ENCODE measurements around the gene INTS1. TPM values are rescaled to one million over a fixed set of nuclear protein-coding genes. Genes with fewer than 3 reads are reported as not detected.

Gene INTS1
- total RNA-seq, 4 donors from 2014 or later, result 29.8 to 65.5 (median 41.4) TPM

- TF ChIP-seq POLR2AphosphoS5 (IDR thresholded peaks at IDR 0.05), result peak; percentile 59
- no peak for TF ChIP-seq CTCF (IDR thresholded peaks at IDR 0.05)
- TF ChIP-seq POLR2A (IDR thresholded peaks at IDR 0.05), result no peak
- TF ChIP-seq EP300 (IDR thresholded peaks at IDR 0.05), result no peak
- Histone ChIP-seq H3K27me3 (peaks cover 8% of the 10 kb centered on the region), H3K4me1 (peaks cover 0 to 81% (median 37%) of the 10 kb centered on the region in 3 donors), H3K4me3 (peak overlapping the region in 1 of 2 donors; percentile 87), H3K9me3 (no peaks in the 10 kb centered on the region), H3K36me3 (peaks cover 0 to 12% of the 10 kb centered on the region in 2 donors), H3K27ac (peak overlapping the region; percentile 80 to 100 (median 98))
- WGBS, 2 donors (ENCODE audit: low coverage in 1 of 2), result 75 to 100% methylated on average over 2 to 10 of the region's 24 CpGs
- no peak for ATAC-seq
These were observed 29.5 kb upstream of the INTS1 start for GRCh38 chr7:1533547-1534329.

- TF ChIP-seq POLR2A (IDR thresholded peaks at IDR 0.05) (no peak), POLR2AphosphoS5 (IDR thresholded peaks at IDR 0.05) (no peak), EP300 (IDR thresholded peaks at IDR 0.05) (no peak), CTCF (IDR thresholded peaks at IDR 0.05) (no peak)
- Histone ChIP-seq H3K27me3 (peaks cover 9% of the 10 kb centered on the region), H3K36me3 (peaks cover 0 to 9% of the 10 kb centered on the region in 2 donors), H3K4me1 (peaks cover 0 to 75% (median 31%) of the 10 kb centered on the region in 3 donors), H3K4me3 (peak overlapping the region; percentile 48 to 87), H3K27ac (peak overlapping the region; percentile 80 to 100 (median 98)), H3K9me3 (no peaks in the 10 kb centered on the region)
- 40 to 64% methylated on average over 1 to 3 of the region's 9 CpGs for WGBS, 2 donors (ENCODE audit: low coverage in 1 of 2)
- ATAC-seq, result no peak
These were observed 29.0 kb upstream of the INTS1 start for GRCh38 chr7:1533255-1533546.

GRCh38 chr7:1532456-1533254 lies 28.5 kb upstream of the INTS1 start:
- no peaks in the 10 kb centered on the region for H3K9me3 ChIP-seq
- H3K36me3 ChIP-seq, result peaks cover 0 to 9% of the 10 kb centered on the region in 2 donors
- H3K4me3 ChIP-seq, result peak overlapping the region; percentile 48 to 87
- TF ChIP-seq EP300 (IDR thresholded peaks at IDR 0.05), result no peak
- no peak for TF ChIP-seq CTCF (IDR thresholded peaks at IDR 0.05)
- peak; percentile 91 for TF ChIP-seq POLR2AphosphoS5 (IDR thresholded peaks at IDR 0.05)
- peak; percentile 52 to 56 for TF ChIP-seq POLR2A (IDR thresholded peaks at IDR 0.05)
- H3K4me1 ChIP-seq, result peaks cover 0 to 70% (median 31%) of the 10 kb centered on the region in 3 donors
- 1 to 8% methylated on average over 13 to 14 of the region's 36 CpGs for whole genome bisulfite sequencing, 2 donors (ENCODE audit: low coverage in 1 of 2)
- peak overlapping the region; percentile 80 to 100 (median 98) for H3K27ac ChIP-seq
- peak; percentile 54 for ATAC-seq
- peaks cover 14% of the 10 kb centered on the region for H3K27me3 ChIP-seq

- ATAC-seq, result no peak
- H3K4me1 ChIP-seq, result peaks cover 0 to 63% (median 31%) of the 10 kb centered on the region in 3 donors
- no peak for TF ChIP-seq EP300 (IDR thresholded peaks at IDR 0.05)
- H3K27me3 ChIP-seq, result peaks cover 16% of the 10 kb centered on the region
- peaks cover 0 to 9% of the 10 kb centered on the region in 2 donors for H3K36me3 ChIP-seq
- peak overlapping the region; percentile 48 to 87 for H3K4me3 ChIP-seq
- 64% methylated on average over 2 of the region's 10 CpGs; no CpG with 5 or more reads in 1 of the 2 donors for WGBS, 2 donors (ENCODE audit: low coverage in 1 of 2)
- peak overlapping the region; percentile 80 to 100 (median 98) for H3K27ac ChIP-seq
- no peaks in the 10 kb centered on the region for H3K9me3 ChIP-seq
These were observed 27.8 kb upstream of the INTS1 start for GRCh38 chr7:1531979-1532455.

GRCh38 chr7:1531263-1531978 lies 27.2 kb upstream of the INTS1 start:
- H3K4me1 ChIP-seq, result peaks cover 0 to 57% (median 31%) of the 10 kb centered on the region in 3 donors

More at GRCh38 chr7:1531263-1531978, 27.2 kb upstream of the INTS1 start:
- TF ChIP-seq CTCF (IDR thresholded peaks at IDR 0.05) (no peak), POLR2AphosphoS5 (IDR thresholded peaks at IDR 0.05) (peak; percentile 67), POLR2A (IDR thresholded peaks at IDR 0.05) (peak in 1 of 2 donors; percentile 9)
- H3K9me3 ChIP-seq, result no peaks in the 10 kb centered on the region
- H3K27ac ChIP-seq, result peak overlapping the region; percentile 80 to 100 (median 98)
- WGBS, 2 donors (ENCODE audit: low coverage in 1 of 2), result no CpG with 5 or more reads among the region's 55 CpGs
- H3K36me3 ChIP-seq, result peaks cover 0 to 9% of the 10 kb centered on the region in 2 donors
- H3K27me3 ChIP-seq, result peaks cover 18% of the 10 kb centered on the region
- ATAC-seq, result peak; percentile 5
- H3K4me3 ChIP-seq, result peak overlapping the region; percentile 48 to 87
